GM21737 (cell line): ENCODE measurements around the gene CTSC.
A peak's percentile ranks its signal among the peaks of the same experiment; 100 is the strongest.
"Not testable (repeated sequence)": the region's sequence is repeated elsewhere in the genome, so short reads cannot be mapped to it uniquely, and the experiment has no call there.

Source experiments
- ATAC-seq: cut with Tn5 transposase; IDR thresholded peaks from one replicate; pipeline ENCODE4 v1.9.1; 2021; ENCODE audit warnings: mild to moderate bottlenecking, moderate library complexity; ENCODE audit not compliant: unreplicated experiment

Gene CTSC

GRCh38 chr11:88292171-88292843 lies 45.2 kb downstream of the CTSC start:
- ATAC-seq, result no peak

DNA sequence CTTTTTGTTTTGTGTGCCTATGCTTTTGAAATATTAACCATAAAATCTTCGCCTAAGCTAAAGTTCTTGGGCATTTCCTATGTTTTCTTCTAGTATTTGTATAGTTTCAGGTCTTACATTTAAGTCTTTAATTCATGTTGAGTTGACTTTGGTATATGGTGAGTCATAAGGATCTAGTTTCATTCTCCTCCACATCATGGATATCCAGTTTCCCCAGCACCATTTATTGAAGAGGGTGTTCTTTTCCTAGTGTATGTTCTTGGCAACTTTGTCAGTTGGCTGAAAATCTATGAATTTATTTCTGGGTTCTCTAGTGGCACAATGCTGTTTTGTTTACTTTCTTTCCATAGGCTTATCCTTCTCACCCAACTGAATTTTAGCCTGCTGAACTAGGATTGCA lies 49.0 kb downstream of the CTSC start:
- ATAC-seq, result no peak

- ATAC-seq, result no peak
Measured at GRCh38 chr11:88284336-88285050, 53.0 kb downstream of the CTSC start.

DNA sequence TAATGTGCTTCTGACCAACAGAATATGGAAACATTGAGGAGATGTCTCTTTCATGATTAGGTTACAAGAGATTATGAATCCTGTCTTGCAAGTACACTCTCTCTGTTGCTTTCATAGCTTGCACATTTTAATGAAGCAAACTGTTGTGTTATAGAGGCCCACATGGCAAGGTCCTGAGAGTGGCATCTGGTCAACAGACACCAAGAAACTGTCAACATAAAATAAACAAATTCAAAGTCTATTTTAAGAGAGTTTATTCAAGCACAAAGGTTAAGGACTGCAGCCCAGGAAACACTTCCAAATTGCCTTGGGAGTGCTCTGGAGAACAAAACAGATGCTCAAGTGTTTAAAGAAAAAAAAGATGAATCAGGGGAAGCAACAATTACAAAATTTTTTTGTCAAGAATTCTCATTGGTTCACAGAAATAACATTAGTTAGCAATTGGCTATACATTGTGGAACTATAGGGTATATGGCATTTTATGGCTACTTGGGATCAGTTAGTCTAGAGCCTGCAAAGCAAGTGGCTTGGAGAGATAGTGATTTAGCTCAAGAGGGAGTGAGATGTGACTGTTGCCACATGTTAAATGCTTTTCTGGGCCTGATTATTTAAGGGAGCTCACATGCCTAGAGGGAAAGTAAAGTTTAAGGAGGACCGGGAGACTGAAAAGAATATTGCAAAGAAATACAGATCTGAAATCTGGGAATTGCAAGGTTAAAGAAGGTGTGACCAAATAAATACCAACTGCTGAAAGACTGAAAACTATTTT lies 54.6 kb downstream of the CTSC start:
- no peak for ATAC-seq

- no peak for ATAC-seq
Measured at GRCh38 chr11:88281317-88281712, 56.2 kb downstream of the CTSC start.

DNA sequence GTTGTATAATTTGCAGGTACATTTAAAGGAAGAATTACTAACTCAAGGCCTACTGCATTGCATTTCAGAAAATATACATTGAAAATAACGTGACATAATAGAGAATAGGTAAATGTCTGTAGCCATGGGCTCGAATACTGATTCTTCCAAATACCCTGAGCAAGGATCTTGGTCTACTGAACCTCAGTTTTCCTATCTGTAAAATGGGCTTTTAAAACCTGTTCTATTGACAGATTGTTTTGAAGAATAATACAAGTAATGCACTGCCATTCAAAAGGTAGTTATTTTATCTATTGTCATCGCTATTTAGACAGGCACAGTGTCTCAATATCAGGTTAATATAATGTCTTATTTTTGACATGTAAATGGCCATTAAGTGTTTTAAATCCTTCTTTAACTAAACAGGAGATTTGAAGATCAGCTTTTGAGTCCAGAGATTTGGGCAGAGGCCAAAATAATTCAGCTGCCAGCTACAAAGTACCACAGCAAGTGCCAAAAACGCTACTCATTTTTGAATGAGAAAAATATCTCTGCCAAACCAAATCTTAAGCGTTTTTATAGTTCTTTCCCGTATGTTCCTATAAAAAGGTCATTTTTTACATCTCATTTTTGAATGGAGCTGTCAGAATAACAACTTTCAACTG lies 56.7 kb downstream of the CTSC start:
- no peak for ATAC-seq

DNA sequence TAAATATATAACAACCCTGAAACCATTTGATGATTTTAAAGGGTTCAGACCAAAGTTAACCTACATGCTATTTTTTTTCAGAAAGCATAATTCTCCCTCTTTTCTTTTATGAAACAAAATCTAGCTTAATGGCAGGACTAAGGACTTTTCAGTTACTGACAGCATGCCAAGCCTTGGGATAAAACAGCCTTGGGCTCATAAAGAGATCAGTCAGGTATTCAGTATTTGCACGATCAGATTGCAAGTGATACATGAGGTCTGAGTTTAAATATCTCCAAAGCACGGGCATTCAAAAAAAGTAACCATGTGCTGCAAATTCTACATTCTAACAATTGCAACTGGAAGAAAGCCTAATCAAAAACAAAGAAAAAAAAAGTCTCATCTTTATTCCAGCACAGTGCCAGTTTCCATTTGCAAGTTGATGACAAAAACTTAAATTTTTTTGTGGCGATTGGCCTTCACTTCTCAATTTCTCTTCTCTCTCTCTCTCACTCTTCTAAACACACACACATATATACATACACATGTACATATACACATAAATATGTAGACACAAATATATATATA lies 60.1 kb downstream of the CTSC start:
- no peak for ATAC-seq

DNA sequence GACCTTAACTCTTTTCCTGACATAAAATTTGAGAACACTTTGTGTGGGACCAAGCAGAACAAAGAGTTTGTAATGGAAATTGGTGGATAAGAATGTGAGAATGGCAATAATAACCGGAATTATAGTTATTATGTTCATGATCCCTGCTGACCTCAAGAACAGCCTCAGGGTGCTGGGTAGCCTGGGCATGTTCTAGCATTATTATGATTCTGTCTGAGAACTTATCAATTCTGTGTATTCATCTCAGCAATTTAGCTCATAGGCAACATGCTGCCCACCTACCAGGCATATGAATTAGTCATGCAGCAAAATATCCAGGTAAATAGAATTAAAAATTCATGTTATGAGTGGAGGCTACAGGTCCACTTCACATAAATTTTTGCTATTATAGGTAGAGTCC lies 61.9 kb downstream of the CTSC start:
- ATAC-seq, result no peak

DNA sequence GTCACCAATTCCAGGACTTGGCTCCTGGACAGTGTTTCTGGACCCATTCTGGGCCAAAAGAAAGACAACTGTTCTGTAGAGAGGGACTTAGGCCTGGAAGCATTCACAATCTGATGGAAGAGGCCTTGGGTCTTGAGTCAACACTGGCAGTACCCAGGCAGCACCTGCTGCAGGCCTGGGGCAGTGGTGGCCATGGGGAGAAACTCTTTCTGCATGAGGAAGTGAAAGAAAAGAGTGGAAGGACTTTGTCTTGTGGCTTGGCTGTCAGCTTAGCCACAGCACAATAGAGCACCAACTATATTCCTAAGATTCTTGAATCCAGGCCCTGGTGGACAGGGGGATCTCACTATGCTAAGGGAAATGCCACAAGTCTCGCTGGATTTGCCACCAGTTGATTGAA lies 70.6 kb downstream of the CTSC start:
- peak; percentile 59 for ATAC-seq

- ATAC-seq, result no peak
Measured at GRCh38 chr11:88266157-88266556, 71.4 kb downstream of the CTSC start.

GRCh38 chr11:88259431-88259830 lies 78.1 kb downstream of the CTSC start:
- no peak for ATAC-seq

GRCh38 chr11:88252208-88252607 lies 85.3 kb downstream of the CTSC start:
- no peak for ATAC-seq

DNA sequence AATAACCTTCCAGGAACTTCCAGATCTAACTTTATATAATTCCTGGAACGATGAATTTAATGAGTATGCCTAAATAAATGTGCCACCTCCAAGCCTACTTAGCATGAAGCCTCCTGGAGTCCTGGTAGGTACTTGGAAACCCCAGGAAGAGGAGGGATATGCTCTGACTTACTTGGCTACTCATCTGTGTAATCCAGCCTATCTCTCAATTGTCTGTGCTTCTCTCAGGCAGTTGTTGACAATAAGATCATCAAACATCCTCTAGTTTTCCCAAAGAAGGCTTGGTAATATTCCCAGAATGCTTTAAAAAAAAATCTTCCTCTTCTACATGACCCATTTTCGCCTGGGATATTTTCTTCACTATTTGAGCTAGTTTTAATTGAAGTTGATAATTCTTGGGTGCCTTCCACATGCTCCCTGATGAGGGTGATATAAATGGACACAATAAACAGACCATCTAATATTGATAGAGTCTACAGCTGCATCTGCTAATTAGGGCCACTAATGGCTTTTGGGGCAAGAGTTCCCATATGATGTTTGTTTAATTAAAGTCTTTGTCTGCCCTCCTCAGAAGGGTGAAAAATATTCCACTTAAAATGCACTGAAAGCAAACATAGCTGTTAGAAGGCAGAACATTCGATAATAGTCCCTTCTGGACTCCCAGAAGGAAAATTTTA lies 86.8 kb downstream of the CTSC start:
- ATAC-seq, result no peak

- no peak for ATAC-seq
Measured at GRCh38 chr11:88249706-88250105, 87.8 kb downstream of the CTSC start.

GRCh38 chr11:88246696-88247095 lies 90.8 kb downstream of the CTSC start:
- ATAC-seq, result no peak

DNA sequence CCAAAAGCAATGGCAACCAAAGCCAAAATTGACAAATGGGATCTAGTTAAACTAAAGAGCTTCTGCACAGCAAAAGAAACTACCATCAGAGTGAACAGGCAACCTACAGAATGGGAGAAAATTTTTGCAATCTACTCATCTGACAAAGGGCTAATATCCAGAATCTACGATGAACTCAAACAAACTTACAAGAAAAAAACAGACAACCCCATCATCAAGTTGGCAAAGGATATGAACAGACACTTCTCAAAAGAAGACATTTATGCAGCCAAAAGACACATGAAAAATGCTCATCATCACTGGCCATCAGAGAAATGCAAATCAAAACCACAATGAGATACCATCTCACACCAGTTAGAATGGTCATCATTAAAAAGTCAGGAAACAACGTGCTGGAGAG lies 92.0 kb downstream of the CTSC start:
- ATAC-seq, result not testable (repeated sequence)
